Measurements from ENCODE around the gene DUXA.

The DUXA gene

DNA sequence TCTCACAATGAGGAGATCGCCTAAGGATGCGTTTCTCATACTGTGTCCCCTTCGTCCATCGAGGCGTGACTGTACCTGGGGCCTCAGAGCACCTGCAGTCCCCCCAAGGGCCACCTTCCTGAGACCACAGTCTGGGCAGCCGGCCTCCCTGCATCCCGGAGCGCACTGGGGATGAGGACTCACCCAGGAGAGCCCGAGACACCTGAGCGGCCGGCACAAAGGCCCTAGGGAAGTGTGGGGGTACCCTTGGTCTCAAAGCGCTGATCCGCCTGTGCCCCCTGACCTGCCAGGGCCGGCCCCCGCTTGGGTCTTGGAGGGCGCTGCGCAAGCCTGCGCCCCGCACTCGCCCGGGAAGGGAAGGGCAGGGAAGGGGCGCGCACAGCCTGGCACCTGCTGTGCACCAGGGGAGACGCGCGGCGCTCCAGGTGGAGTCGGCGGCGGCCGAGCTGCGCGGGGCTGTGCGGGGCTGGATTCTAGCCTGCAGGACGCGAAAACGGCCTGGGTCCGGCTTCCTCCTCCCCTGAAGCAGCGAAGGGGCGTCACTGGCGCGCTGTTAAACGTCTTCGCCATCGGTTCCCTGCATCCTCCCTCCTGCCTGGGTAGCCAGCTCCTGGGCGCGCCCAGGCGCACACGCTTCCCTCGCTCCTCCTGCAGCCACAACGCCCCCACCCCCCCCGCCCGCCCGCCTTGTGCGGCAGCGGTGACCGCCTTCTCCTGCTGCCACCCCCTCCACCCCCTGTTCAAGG lies 61.1 kb downstream of the DUXA start:
- no peak for DNase-seq (ENCODE audit: low read depth in 3 of 3)

All from stimulated activated CD4-positive, alpha-beta T cell treated with anti-CD3 and anti-CD28 coated beads, TNF-alpha, amount 100 ng/mL, for 24 hours (primary cell).